ENCODE measurements around the gene FAM13A.

Gene FAM13A

DNA sequence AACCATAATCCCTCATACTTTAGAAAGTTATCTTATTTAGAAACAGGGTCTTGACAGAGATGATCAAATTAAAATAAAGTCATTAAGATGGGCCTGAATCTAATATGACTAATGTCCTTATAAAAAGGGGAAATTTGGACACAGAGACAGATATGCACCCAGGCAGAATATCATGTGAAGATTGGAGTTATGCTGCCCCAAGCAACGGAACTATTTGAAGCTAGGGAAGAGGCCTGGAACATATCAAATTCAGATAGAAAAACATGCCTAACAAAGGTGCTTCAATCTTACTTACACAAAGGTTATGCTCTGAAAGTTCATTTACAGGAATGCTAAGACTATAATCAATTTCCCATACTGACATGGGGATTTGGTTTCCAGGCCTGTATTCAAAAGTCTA, 246.7 kb downstream of the FAM13A start:
- no peaks in the 10 kb centered on the region for H3K27me3 ChIP-seq (replicated peaks; ENCODE audit: insufficient read depth, low read length)
- no peaks in the 10 kb centered on the region for H3K36me3 ChIP-seq (replicated peaks; ENCODE audit: insufficient read depth, low read length)
- H3K9me2 ChIP-seq (replicated peaks; ENCODE audit: insufficient read depth, low read length), result no peaks in the 10 kb centered on the region
- H3K79me2 ChIP-seq (ENCODE audit: low read length), result no peaks in the 10 kb centered on the region
- H3F3A ChIP-seq (ENCODE audit: insufficient read depth, low read length), result no peaks in the 10 kb centered on the region
- H3K4me2 ChIP-seq (ENCODE audit: low read depth, low read length), result no peak overlapping the region
- no peak overlapping the region for H3K4me3 ChIP-seq (ENCODE audit: low read length)
- H3K9ac ChIP-seq (ENCODE audit: low read length), result no peak overlapping the region
- TF ChIP-seq EZH2phosphoT487 (IDR thresholded peaks at IDR 0.05; ENCODE audit: low read length) (no peak), EZH2 (optimal IDR thresholded peaks at IDR 0.05; ENCODE audit: low read depth, low read length) (no peak)
- TF ChIP-seq, protein P1, sequence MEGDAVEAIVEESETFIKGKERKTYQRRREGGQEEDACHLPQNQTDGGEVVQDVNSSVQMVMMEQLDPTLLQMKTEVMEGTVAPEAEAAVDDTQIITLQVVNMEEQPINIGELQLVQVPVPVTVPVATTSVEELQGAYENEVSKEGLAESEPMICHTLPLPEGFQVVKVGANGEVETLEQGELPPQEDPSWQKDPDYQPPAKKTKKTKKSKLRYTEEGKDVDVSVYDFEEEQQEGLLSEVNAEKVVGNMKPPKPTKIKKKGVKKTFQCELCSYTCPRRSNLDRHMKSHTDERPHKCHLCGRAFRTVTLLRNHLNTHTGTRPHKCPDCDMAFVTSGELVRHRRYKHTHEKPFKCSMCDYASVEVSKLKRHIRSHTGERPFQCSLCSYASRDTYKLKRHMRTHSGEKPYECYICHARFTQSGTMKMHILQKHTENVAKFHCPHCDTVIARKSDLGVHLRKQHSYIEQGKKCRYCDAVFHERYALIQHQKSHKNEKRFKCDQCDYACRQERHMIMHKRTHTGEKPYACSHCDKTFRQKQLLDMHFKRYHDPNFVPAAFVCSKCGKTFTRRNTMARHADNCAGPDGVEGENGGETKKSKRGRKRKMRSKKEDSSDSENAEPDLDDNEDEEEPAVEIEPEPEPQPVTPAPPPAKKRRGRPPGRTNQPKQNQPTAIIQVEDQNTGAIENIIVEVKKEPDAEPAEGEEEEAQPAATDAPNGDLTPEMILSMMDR (IDR thresholded peaks at IDR 0.05; ENCODE audit: low read length), result no peak
- no peaks in the 10 kb centered on the region for H3K9me3 ChIP-seq (replicated peaks; ENCODE audit: insufficient read depth, low read length)
- H3K27ac ChIP-seq (ENCODE audit: low read length), result no peak overlapping the region
- H2AFZ ChIP-seq (ENCODE audit: low read length), result no peak overlapping the region
- no peaks in the 10 kb centered on the region for H3K4me1 ChIP-seq (ENCODE audit: low read length)
- DNase-seq, result no peak
- no peaks in the 10 kb centered on the region for H4K20me1 ChIP-seq (ENCODE audit: insufficient read depth, low read length)

GRCh38 chr4:88809576-88810219, 247.3 kb downstream of the FAM13A start:
- Histone ChIP-seq H3K4me2 (ENCODE audit: low read depth, low read length) (no peak overlapping the region), H3K36me3 (replicated peaks; ENCODE audit: insufficient read depth, low read length) (no peaks in the 10 kb centered on the region), H3K79me2 (ENCODE audit: low read length) (no peaks in the 10 kb centered on the region), H3K9me2 (replicated peaks; ENCODE audit: insufficient read depth, low read length) (no peaks in the 10 kb centered on the region), H3K27ac (ENCODE audit: low read length) (no peak overlapping the region), H3K9me3 (replicated peaks; ENCODE audit: insufficient read depth, low read length) (no peaks in the 10 kb centered on the region), H3K27me3 (replicated peaks; ENCODE audit: insufficient read depth, low read length) (no peaks in the 10 kb centered on the region), H3K4me3 (ENCODE audit: low read length) (no peak overlapping the region), H3K9ac (ENCODE audit: low read length) (no peak overlapping the region), H2AFZ (ENCODE audit: low read length) (no peak overlapping the region), H4K20me1 (ENCODE audit: insufficient read depth, low read length) (no peaks in the 10 kb centered on the region), H3K4me1 (ENCODE audit: low read length) (no peaks in the 10 kb centered on the region), H3F3A (ENCODE audit: insufficient read depth, low read length) (no peaks in the 10 kb centered on the region)
- no peak for DNase-seq
- TF ChIP-seq EZH2 (optimal IDR thresholded peaks at IDR 0.05; ENCODE audit: low read depth, low read length) (no peak), EZH2phosphoT487 (IDR thresholded peaks at IDR 0.05; ENCODE audit: low read length) (no peak)
- TF ChIP-seq, protein P1 (IDR thresholded peaks at IDR 0.05; ENCODE audit: low read length), result no peak

- H3K4me1 ChIP-seq (ENCODE audit: low read length), result no peaks in the 10 kb centered on the region
- no peak for TF ChIP-seq EZH2phosphoT487 (IDR thresholded peaks at IDR 0.05; ENCODE audit: low read length)
- TF ChIP-seq EZH2 (optimal IDR thresholded peaks at IDR 0.05; ENCODE audit: low read depth, low read length), result no peak
- TF ChIP-seq, protein P1 (IDR thresholded peaks at IDR 0.05; ENCODE audit: low read length), result no peak
- H4K20me1 ChIP-seq (ENCODE audit: insufficient read depth, low read length), result no peaks in the 10 kb centered on the region
- no peak for DNase-seq
- H3K27me3 ChIP-seq (replicated peaks; ENCODE audit: insufficient read depth, low read length), result no peaks in the 10 kb centered on the region
- no peaks in the 10 kb centered on the region for H3K9me2 ChIP-seq (replicated peaks; ENCODE audit: insufficient read depth, low read length)
- no peak overlapping the region for H3K9ac ChIP-seq (ENCODE audit: low read length)
- H3K36me3 ChIP-seq (replicated peaks; ENCODE audit: insufficient read depth, low read length), result no peaks in the 10 kb centered on the region
- H2AFZ ChIP-seq (ENCODE audit: low read length), result no peak overlapping the region
- no peaks in the 10 kb centered on the region for H3F3A ChIP-seq (ENCODE audit: insufficient read depth, low read length)
- no peak overlapping the region for H3K27ac ChIP-seq (ENCODE audit: low read length)
- no peak overlapping the region for H3K4me3 ChIP-seq (ENCODE audit: low read length)
- H3K79me2 ChIP-seq (ENCODE audit: low read length), result no peaks in the 10 kb centered on the region
- no peak overlapping the region for H3K4me2 ChIP-seq (ENCODE audit: low read depth, low read length)
- H3K9me3 ChIP-seq (replicated peaks; ENCODE audit: insufficient read depth, low read length), result no peaks in the 10 kb centered on the region
Measured at GRCh38 chr4:88809101-88809500, 247.9 kb downstream of the FAM13A start.

All from MM.1S (cell line).